HL-60 (cell line): ENCODE data around the gene DENND4A.
A peak's percentile ranks its signal among the peaks of the same experiment; 100 is the strongest.
"Not testable (repeated sequence)": the region's sequence is repeated elsewhere in the genome, so short reads cannot be mapped to it uniquely, and the experiment has no call there.

Experiments used
- DNase-seq, 2 experiments: peaks; one replicate each; pipeline ENCODE4 v3.0.0-alpha.2; 2010 to 2020; ENCODE audit warnings: low read depth in 1 of 2, low spot score in 1 of 2
- H3K27ac ChIP-seq: fragments of 250-450 bp; sonication (Bioruptor Pico); replicated peaks from 2 replicates; pipeline ENCODE4 v1.5.1; 2020; ENCODE audit warnings: mild to moderate bottlenecking, moderate library complexity
- H3K27me3 ChIP-seq: fragments of 250-450 bp; sonication (Bioruptor Pico); 2 replicates; pipeline ENCODE4 v1.5.1; 2021; ENCODE audit warnings: mild to moderate bottlenecking, moderate library complexity; ENCODE audit not compliant: insufficient read depth, poor library complexity, severe bottlenecking
- H3K4me3 ChIP-seq: replicated peaks from 2 replicates; pipeline ENCODE4 v1.5.1; 2011; ENCODE audit warnings: mild to moderate bottlenecking, control low read depth, low read length; ENCODE audit not compliant: insufficient read depth
- GABPA ChIP-seq: IDR thresholded peaks from 2 replicates; pipeline ENCODE4 v1.6.1; 2012; ENCODE audit warnings: low read depth
- POLR2AphosphoS5 ChIP-seq: IDR thresholded peaks from 2 replicates; pipeline ENCODE4 v1.6.1; 2012; ENCODE audit warnings: low read depth
- REST ChIP-seq: IDR thresholded peaks from 2 replicates; pipeline ENCODE4 v1.6.1; 2012; ENCODE audit warnings: low read depth; ENCODE audit not compliant: insufficient replicate concordance
- SPI1 ChIP-seq: IDR thresholded peaks from 2 replicates; pipeline ENCODE4 v1.6.1; 2012; ENCODE audit warnings: low read depth, mild to moderate bottlenecking, borderline replicate concordance
- TF ChIP-seq, protein P1 (sequence below): IDR thresholded peaks from one replicate; pipeline ENCODE4 v1.5.1; 2011; ENCODE audit warnings: low read length, control low read depth, inconsistent platforms; ENCODE audit not compliant: insufficient read depth

Gene DENND4A

DNA sequence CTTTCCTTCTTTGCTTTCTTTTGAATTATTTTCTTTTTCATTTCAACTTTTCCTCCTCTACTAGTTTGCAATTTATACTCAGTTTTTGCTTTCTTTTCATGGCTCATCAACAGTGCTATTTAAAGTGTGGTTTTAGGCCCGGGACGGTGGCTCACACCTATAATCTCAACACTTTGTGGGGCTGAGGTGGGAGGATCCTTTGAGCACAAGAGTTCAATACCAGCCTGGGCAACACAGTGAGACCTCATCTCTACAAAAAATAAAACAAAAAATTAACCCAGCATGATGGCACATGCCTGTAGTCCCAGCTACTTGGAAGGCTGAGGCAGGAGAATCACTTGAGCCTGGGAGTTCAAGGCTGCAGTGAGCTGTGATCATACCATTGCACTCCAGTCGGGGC is 20.4 kb upstream of the DENND4A start:
- H3K27ac ChIP-seq = no peak overlapping the region
- TF ChIP-seq GABPA = no peak
- TF ChIP-seq POLR2AphosphoS5 = no peak
- TF ChIP-seq, protein P1, sequence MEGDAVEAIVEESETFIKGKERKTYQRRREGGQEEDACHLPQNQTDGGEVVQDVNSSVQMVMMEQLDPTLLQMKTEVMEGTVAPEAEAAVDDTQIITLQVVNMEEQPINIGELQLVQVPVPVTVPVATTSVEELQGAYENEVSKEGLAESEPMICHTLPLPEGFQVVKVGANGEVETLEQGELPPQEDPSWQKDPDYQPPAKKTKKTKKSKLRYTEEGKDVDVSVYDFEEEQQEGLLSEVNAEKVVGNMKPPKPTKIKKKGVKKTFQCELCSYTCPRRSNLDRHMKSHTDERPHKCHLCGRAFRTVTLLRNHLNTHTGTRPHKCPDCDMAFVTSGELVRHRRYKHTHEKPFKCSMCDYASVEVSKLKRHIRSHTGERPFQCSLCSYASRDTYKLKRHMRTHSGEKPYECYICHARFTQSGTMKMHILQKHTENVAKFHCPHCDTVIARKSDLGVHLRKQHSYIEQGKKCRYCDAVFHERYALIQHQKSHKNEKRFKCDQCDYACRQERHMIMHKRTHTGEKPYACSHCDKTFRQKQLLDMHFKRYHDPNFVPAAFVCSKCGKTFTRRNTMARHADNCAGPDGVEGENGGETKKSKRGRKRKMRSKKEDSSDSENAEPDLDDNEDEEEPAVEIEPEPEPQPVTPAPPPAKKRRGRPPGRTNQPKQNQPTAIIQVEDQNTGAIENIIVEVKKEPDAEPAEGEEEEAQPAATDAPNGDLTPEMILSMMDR = no peak
- H3K4me3 ChIP-seq = no peak overlapping the region
- DNase-seq = no peak
- H3K27me3 ChIP-seq = no peaks in the 10 kb centered on the region

- H3K27me3 ChIP-seq = no peaks in the 10 kb centered on the region
Observed at GRCh38 chr15:65811835-65812234, 19.7 kb upstream of the DENND4A start.

GRCh38 chr15:65811011-65811733 is 19.1 kb upstream of the DENND4A start:
- not testable (repeated sequence) for DNase-seq, H3K27ac ChIP-seq, H3K27me3 ChIP-seq, H3K4me3 ChIP-seq

More at GRCh38 chr15:65811835-65812234, 19.7 kb upstream of the DENND4A start:
- no peak for DNase-seq
- Histone ChIP-seq H3K4me3 (no peak overlapping the region), H3K27ac (no peak overlapping the region)
- TF ChIP-seq, protein P1 = no peak
- TF ChIP-seq GABPA = no peak
- TF ChIP-seq REST = no peak
- TF ChIP-seq SPI1 = no peak
- TF ChIP-seq POLR2AphosphoS5 = no peak

- no peak for DNase-seq
- Histone ChIP-seq H3K4me3 (no peak overlapping the region), H3K27ac (peak overlapping the region; percentile 95), H3K27me3 (no peaks in the 10 kb centered on the region)
- TF ChIP-seq REST (no peak), GABPA (no peak), SPI1 (no peak), POLR2AphosphoS5 (no peak)
- TF ChIP-seq, protein P1 = no peak
Observed at GRCh38 chr15:65806397-65806796, 14.3 kb upstream of the DENND4A start.
